Stimulated activated CD8-positive, alpha-beta memory T cell treated with anti-CD3 and anti-CD28 coated beads, Interleukin-15, amount 100 ng/mL, for 1 hour (primary cell): ENCODE measurements around the gene TP73.

Experiments
- DNase-seq: peaks from one replicate; pipeline ENCODE4 v3.0.0-alpha.2; 2020; ENCODE audit warnings: low read depth

TP73 gene

GRCh38 chr1:3783651-3784474, 131.5 kb downstream of the TP73 start:
- no peak for DNase-seq

- DNase-seq, result no peak
These were observed 132.7 kb downstream of the TP73 start for GRCh38 chr1:3785045-3785444.

GRCh38 chr1:3785456-3786157, 133.3 kb downstream of the TP73 start:
- no peak for DNase-seq
